GM12891 (cell line): ENCODE data around the gene PHF20.

Experiments used
- PAX5 ChIP-seq: IDR thresholded peaks from 2 replicates; pipeline ENCODE4 v1.6.1; 2011; ENCODE audit warnings: low read length, moderate library complexity, mild to moderate bottlenecking; ENCODE audit not compliant: insufficient read depth, severe bottlenecking
- POLR2A ChIP-seq: IDR thresholded peaks from 2 replicates; pipeline ENCODE4 v1.6.1; 2011; ENCODE audit warnings: low read depth, low read length, control low read depth
- POLR2AphosphoS5 ChIP-seq: IDR thresholded peaks from 2 replicates; pipeline ENCODE4 v1.6.1; 2011; ENCODE audit warnings: low read depth, low read length, control low read depth
- POU2F2 ChIP-seq: IDR thresholded peaks from 2 replicates; pipeline ENCODE4 v1.6.1; 2011; ENCODE audit warnings: low read depth, mild to moderate bottlenecking, control low read depth, low read length, moderate library complexity
- SPI1 ChIP-seq: IDR thresholded peaks from 2 replicates; pipeline ENCODE4 v1.6.1; 2011; ENCODE audit warnings: low read depth, low read length, control low read depth
- TAF1 ChIP-seq: IDR thresholded peaks from 2 replicates; pipeline ENCODE4 v1.6.1; 2011; ENCODE audit warnings: low read depth, low read length, control low read depth

GRCh38 chr20:35950093-35950492 is 178.3 kb downstream of the PHF20 start:
- TF ChIP-seq POLR2A (no peak), TAF1 (no peak), POLR2AphosphoS5 (no peak), SPI1 (no peak), POU2F2 (no peak), PAX5 (no peak)
